Right renal cortex interstitium (tissue), 3 donors: Measurements from ENCODE around the gene CARD16. TPM values are rescaled to one million over a fixed set of nuclear protein-coding genes. Genes with fewer than 3 reads are reported as not detected.

Source experiments
- DNase-seq, 3 donors: peaks; one replicate each; pipeline ENCODE4 v3.0.0-alpha.2; 2013; ENCODE audit warnings: low read depth in 3 of 3, low spot score in 2 of 3
- polyA plus RNA-seq, 3 donors: library from polyadenylated mRNA; unstranded; fragments of 120-200 nt; gene quantifications; one replicate each; pipeline ENCODE4 v1.2.1, GENCODE V29; 2013; ENCODE audit not compliant: insufficient read length in 3 of 3

The CARD16 gene
- polyA plus RNA-seq, 3 donors = 1.6 to 2.8 (median 1.9) TPM

DNA sequence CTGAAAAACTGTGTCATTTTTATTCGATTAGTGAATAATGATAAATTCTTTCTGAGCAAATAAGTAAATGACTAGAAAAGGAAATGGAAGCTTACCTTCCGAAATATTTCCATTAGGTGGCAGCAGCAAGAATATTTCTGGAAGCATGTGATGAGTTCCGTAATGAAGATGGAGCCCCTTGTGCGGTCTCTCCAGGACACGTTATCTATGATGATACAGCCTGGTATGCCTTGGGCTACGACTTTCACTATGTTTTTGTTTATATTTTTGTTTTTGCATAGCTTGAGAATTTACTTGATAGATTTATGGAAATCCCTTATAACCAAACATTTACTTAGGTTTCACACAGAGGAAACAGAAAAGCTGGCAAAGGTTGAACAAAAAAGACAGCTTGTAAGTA is 47.8 kb downstream of the CARD16 start:
- DNase-seq = no peak

DNA sequence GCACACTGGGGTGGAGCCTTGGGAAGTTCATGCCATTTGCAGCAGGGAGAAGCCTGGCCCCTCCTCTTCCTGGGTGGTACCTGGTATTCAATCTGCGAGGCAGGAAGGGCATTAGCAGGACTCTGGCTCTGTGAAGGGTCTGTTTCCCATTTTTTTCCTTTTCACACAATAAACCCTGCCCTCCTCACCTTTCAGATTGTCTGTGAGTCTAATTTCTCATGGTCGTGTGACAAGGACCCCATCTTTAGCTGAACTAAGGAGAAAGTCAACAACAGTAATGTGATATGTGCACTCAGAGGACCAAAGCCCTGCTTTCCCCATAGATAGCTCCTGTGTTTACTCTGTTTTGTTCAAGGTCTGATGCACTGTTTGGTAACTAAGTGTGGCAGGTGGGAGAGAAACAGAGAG is 50.1 kb downstream of the CARD16 start:
- no peak for DNase-seq

DNA sequence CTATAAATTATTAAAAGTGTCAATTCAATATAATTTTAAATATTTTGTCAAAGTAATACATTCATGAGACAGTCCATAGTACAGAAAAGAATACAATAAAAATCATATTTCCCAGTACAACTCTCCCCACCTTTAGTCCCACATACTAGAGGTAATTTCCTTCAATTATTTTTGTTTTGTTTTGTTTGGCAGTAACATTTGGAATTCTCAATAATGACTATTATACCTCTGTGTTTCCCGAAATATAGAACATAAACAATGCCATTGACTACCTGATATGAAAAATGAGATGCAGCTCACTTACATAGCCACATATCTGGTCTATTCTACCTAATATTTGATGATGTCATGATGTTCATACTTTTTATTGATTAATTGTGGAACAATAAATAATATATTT is 52.4 kb downstream of the CARD16 start:
- no peak for DNase-seq

DNA sequence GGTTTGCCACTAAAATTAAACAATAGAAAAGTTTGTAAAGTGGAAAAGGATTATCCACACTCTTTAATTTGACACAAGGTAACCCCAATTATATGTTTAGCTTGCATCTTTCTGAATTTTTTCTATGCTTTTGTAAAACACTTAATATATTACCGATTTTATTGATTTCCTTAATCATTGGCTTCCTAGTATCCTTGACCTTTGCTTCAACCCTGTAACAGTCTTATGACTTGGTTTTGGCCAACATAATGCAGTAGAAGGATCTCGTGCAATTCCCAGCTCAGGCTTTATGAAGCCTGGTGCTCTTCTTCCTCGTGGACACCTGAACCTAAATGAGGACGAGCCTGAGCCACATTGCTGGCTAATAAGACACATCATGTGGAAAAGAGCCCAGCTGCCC is 53.1 kb downstream of the CARD16 start:
- no peak for DNase-seq

Other genes with a start within 250 kb of the CARD16 start
- gene CASP12, start 146.9 kb downstream of the CARD16 start, polyA plus RNA-seq = under 1 TPM; 0.54 to 0.78 (median 0.61) TPM
- 10 to 100 TPM; 22.5 to 26.9 (median 23.1) TPM for gene CASP4, start 76.8 kb downstream of the CARD16 start, polyA plus RNA-seq
- not detected for gene CASP5, start 22.2 kb downstream of the CARD16 start, polyA plus RNA-seq
- 1 to 10 TPM; 4.7 to 5.7 (median 4.7) TPM for gene CASP1, start 10.2 kb downstream of the CARD16 start, polyA plus RNA-seq
- gene CARD18, start 94.4 kb upstream of the CARD16 start, polyA plus RNA-seq = not detected